Measurements from ENCODE around the gene OR5D18. TPM values are rescaled to one million over a fixed set of nuclear protein-coding genes. Genes with fewer than 3 reads are reported as not detected.

OR5D18 gene
- not detected in 2 replicates for total RNA-seq (2014; rRNA removed; shearing (Covaris generic))

DNA sequence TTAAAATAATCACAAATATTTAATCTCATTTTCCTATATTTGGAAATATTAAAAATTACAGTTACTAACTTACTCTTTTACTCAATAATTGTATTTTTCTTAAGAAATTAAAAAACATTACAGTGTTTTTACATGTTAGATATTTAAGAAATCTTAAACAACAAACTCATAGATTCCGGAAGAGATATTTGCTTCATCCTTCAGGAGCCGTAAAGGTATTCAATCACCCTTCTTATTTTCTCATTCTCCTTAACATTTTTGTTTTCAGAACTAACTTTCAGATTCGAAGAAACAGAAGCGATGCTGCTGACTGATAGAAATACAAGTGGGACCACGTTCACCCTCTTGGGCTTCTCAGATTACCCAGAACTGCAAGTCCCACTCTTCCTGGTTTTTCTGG lies at the start of gene OR5D18:
Gene OR5D18 (plus strand): TSS at position 301 of the 400 bp plus-strand sequence. CDS start 0 bp downstream, at position 301.

DNA sequence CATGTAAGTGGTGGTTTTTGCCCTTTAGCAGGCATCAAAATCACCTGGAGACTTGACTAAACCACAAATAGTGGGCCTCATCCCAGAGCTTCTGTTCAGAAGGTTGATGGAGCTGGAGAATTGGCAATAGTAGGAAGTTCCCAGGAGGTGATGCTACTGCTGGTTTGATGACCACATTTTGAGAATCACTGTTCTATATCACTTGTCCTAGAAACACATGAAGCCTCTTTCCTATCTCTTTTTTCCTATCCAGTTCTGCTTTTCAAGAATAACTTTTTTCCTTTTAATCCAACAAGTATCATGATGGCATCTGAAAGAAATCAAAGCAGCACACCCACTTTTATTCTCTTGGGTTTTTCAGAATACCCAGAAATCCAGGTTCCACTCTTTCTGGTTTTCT lies 46.3 kb upstream of the OR5D18 start, which contains the start of gene OR5D13:
Gene OR5D13 (plus strand): TSS at position 301 of the 400 bp plus-strand sequence. CDS start 0 bp downstream, at position 301.

DNA sequence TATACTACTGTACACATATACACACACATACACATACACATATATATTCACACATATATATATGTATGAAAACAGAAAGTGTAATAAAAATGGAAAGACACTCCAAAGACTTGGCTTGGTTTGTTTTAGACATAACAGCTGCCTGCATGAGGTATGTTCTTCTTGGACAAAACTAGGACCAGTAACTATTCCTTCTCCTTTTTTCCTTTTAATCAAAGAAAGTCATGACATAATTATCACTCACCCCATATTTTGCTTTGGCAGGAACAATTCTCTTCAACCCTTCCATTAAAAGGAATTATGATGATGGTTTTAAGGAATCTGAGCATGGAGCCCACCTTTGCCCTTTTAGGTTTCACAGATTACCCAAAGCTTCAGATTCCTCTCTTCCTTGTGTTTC lies 24.2 kb upstream of the OR5D18 start, which contains the start of gene OR5D14:
Gene OR5D14 (plus strand): TSS at position 301 of the 400 bp plus-strand sequence. CDS start 0 bp downstream, at position 301.

DNA sequence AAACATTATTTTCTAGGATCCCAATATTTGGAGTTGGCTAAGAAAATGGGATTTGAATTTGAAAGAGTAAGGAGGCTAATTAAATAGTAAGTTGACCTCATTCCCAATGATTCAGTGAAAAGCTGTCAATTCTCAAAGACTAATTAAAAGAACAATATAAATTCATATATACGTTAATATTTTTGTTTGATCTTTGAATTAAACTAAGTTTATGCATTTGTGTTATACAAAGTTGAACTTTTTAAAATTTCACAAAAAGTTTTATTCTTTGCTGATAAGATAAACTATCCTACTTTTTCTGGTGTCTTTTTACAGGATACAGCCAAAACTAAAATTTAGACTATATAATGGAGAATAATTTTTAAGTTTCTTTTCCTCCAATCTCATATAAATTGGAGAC lies 8.4 kb upstream of the OR5D18 start, which contains the start of gene OR5L1:
Gene OR5L1 (plus strand): TSS at position 301 of the 400 bp plus-strand sequence. CDS start 100 bp downstream, outside the sequence.

DNA sequence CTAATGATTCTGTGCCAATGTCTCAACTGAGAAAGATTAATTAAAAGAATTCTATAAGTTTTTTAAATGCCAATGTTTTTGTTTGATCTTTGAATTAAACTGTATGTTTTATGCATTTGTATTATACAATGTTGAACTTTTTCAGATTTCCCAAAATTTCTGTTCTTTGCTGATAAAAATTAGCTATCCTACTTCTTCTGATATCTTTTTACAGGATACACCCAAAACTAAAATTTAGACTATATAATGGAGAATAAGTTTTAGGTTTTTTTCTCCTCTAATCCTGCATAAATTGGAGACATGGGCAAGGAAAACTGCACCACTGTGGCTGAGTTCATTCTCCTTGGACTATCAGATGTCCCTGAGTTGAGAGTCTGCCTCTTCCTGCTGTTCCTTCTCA lies 7.5 kb downstream of the OR5D18 start, which contains the start of gene OR5L2:
Gene OR5L2 (plus strand): TSS at position 301 of the 400 bp plus-strand sequence. CDS start 0 bp downstream, at position 301.

DNA sequence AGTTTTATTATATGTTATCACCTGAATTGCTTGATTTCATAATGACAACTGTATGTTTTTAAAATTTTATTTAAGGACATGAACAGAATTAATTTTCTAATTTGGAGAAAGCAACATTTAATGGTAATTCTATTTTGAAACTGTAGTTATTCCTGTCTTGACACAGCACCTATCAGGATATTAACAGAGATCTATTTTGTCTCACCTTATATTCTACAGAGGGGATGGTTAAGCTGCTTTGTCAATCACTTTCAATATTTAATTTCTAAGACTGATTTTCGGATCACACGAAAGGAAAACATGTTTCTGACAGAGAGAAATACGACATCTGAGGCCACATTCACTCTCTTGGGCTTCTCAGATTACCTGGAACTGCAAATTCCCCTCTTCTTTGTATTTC lies 19.0 kb downstream of the OR5D18 start, which contains the start of gene OR5D16:
Gene OR5D16 (plus strand): TSS at position 301 of the 400 bp plus-strand sequence. CDS start 0 bp downstream, at position 301.

Small RNAs within 50 kb of the gene (small RNA-seq; reads per million reads assigned to genes)
- gene AC036111.3 = not detected

Other genes starting within 250 kb of the OR5D18 start
- gene OR4C16, start 247.5 kb upstream of the OR5D18 start, total RNA-seq (2014; rRNA removed; shearing (Covaris generic)) = not detected in 2 replicates
- not detected in 2 replicates for gene OR4C11, start 212.0 kb upstream of the OR5D18 start, total RNA-seq (2014; rRNA removed; shearing (Covaris generic))
- not detected in 2 replicates for gene OR4P4, start 184.5 kb upstream of the OR5D18 start, total RNA-seq (2014; rRNA removed; shearing (Covaris generic))
- not detected in 2 replicates for gene OR4S2, start 171.3 kb upstream of the OR5D18 start, total RNA-seq (2014; rRNA removed; shearing (Covaris generic))
- not detected in 2 replicates for gene OR4C6, start 157.4 kb upstream of the OR5D18 start, total RNA-seq (2014; rRNA removed; shearing (Covaris generic))
- not detected in 2 replicates for gene OR5D13, start 46.2 kb upstream of the OR5D18 start, total RNA-seq (2014; rRNA removed; shearing (Covaris generic))
- not detected in 2 replicates for gene OR5D14, start 24.1 kb upstream of the OR5D18 start, total RNA-seq (2014; rRNA removed; shearing (Covaris generic))
- gene OR5L1, start 8.3 kb upstream of the OR5D18 start, total RNA-seq (2014; rRNA removed; shearing (Covaris generic)) = not detected in 2 replicates
- not detected in 2 replicates for gene OR5L2, start 7.6 kb downstream of the OR5D18 start, total RNA-seq (2014; rRNA removed; shearing (Covaris generic))
- gene OR5D16, start 19.1 kb downstream of the OR5D18 start, total RNA-seq (2014; rRNA removed; shearing (Covaris generic)) = not detected in 2 replicates
- gene TRIM51, start 63.7 kb downstream of the OR5D18 start, total RNA-seq (2014; rRNA removed; shearing (Covaris generic)) = 1.0 and 1.2 TPM in 2 replicates
- not detected in 2 replicates for gene OR5W2, start 95.0 kb downstream of the OR5D18 start, total RNA-seq (2014; rRNA removed; shearing (Covaris generic))
- gene OR5I1, start 116.8 kb downstream of the OR5D18 start, total RNA-seq (2014; rRNA removed; shearing (Covaris generic)) = not detected in 2 replicates
- not detected in 2 replicates for gene OR10AG1, start 150.3 kb downstream of the OR5D18 start, total RNA-seq (2014; rRNA removed; shearing (Covaris generic))
- gene OR5F1, start 175.0 kb downstream of the OR5D18 start, total RNA-seq (2014; rRNA removed; shearing (Covaris generic)) = not detected in 2 replicates
- not detected in 2 replicates for gene OR5AS1, start 208.0 kb downstream of the OR5D18 start, total RNA-seq (2014; rRNA removed; shearing (Covaris generic))